A673 (cell line): ENCODE data around the gene HECW1. TPM values are rescaled to one million over a fixed set of nuclear protein-coding genes. Genes with fewer than 3 reads are reported as not detected.

Source experiments
- BruUV-seq: library from RNA; stranded (reverse); fragments of 400-500 nt; replicated peaks from 2 replicates; lab custom pipeline; 2021; lab: Mats Ljungman, UMichigan
- CTCF ChIA-PET: fragments of 300-600 bp; sonication (Branson Sonifier 250); formaldehyde crosslinking; loops from one replicate; lab custom pipeline; 2022; ENCODE audit warnings: antibody characterized with exemption; lab: Charles Lee
- POLR2A ChIA-PET: fragments of 300-600 bp; sonication (Branson Sonifier 250); formaldehyde crosslinking; loops from one replicate; lab custom pipeline; 2022; ENCODE audit warnings: antibody characterized with exemption; ENCODE audit not compliant: low non-redundant PET; lab: Charles Lee
- DNase-seq: peaks from one replicate; pipeline ENCODE4 v3.0.0-alpha.2; 2015; ENCODE audit warnings: low spot score
- H3K27ac ChIP-seq: fragments of 200-600 bp; sonication (generic); 2 replicates; pipeline ENCODE4 v1.5.1; 2016; ENCODE audit warnings: mixed run types, low read depth, mild to moderate bottlenecking, mixed read lengths, antibody characterized with exemption, low read length; ENCODE audit not compliant: poor library complexity, severe bottlenecking
- H3K27me3 ChIP-seq: fragments of 200-600 bp; sonication (generic); replicated peaks from 2 replicates; pipeline ENCODE4 v1.6.1; 2017; ENCODE audit warnings: mixed run types, low read depth, mild to moderate bottlenecking, mixed read lengths, antibody characterized with exemption, low read length; ENCODE audit not compliant: insufficient read depth, poor library complexity
- H3K36me3 ChIP-seq: fragments of 200-600 bp; sonication (generic); 2 replicates; pipeline ENCODE4 v1.6.1; 2016; ENCODE audit warnings: mixed run types, mild to moderate bottlenecking, mixed read lengths, antibody characterized with exemption, low read length; ENCODE audit not compliant: insufficient read depth, poor library complexity, severe bottlenecking
- H3K4me1 ChIP-seq: fragments of 200-600 bp; sonication (generic); 2 replicates; pipeline ENCODE4 v1.6.1; 2017; ENCODE audit warnings: mixed run types, mild to moderate bottlenecking, mixed read lengths, antibody characterized with exemption, low read length; ENCODE audit not compliant: insufficient read depth, poor library complexity, severe bottlenecking
- H3K4me3 ChIP-seq: fragments of 200-600 bp; sonication (generic); 2 replicates; pipeline ENCODE4 v1.5.1; 2016; ENCODE audit warnings: low read depth, mixed run types, mild to moderate bottlenecking, mixed read lengths, low read length; ENCODE audit not compliant: poor library complexity, severe bottlenecking
- H3K9me3 ChIP-seq: fragments of 200-600 bp; sonication (generic); 2 replicates; pipeline ENCODE4 v1.6.1; 2016; ENCODE audit warnings: mixed run types, low read depth, mild to moderate bottlenecking, mixed read lengths, antibody characterized with exemption, low read length; ENCODE audit not compliant: poor library complexity, severe bottlenecking
- CTCF ChIP-seq: fragments of 300-800, 200-600 bp; sonication (generic); conservative IDR thresholded peaks from 2 replicates; pipeline ENCODE4 v1.5.1; 2017; ENCODE audit warnings: low read depth, mild to moderate bottlenecking, antibody characterized with exemption, low read length, moderate library complexity, mixed read lengths
- EZH2 ChIP-seq: fragments of 200-600 bp; sonication (generic); IDR thresholded peaks from 2 replicates; pipeline ENCODE4 v1.6.1; 2017; ENCODE audit warnings: borderline replicate concordance, low read depth, mild to moderate bottlenecking, mixed read lengths, antibody characterized with exemption, low read length; ENCODE audit not compliant: poor library complexity, severe bottlenecking
- intact Hi-C: fragments of 100-400 bp; cut with micrococcal nuclease; formaldehyde crosslinking; loops from one replicate; pipeline ENCODE4 v1.10.0; 2022; ENCODE audit not compliant: unreplicated experiment
- total RNA-seq: library from RNA; stranded (reverse); gene quantifications from 2 replicates; pipeline ENCODE4 v1.2.3, GENCODE V29; 2021

The HECW1 gene
- total RNA-seq, 1 experiment from 2014 or later = 0.39 TPM

GRCh38 chr7:43283706-43284105 lies 171.3 kb downstream of the HECW1 start:
- no TSS peak for BruUV-seq
- Histone ChIP-seq H3K9me3 (no peaks in the 10 kb centered on the region), H3K4me3 (no peak overlapping the region), H3K4me1 (no peaks in the 10 kb centered on the region), H3K36me3 (no peaks in the 10 kb centered on the region), H3K27ac (no peak overlapping the region), H3K27me3 (no peaks in the 10 kb centered on the region)
- POLR2A ChIA-PET = no interaction called here
- CTCF ChIA-PET = no interaction called here
- TF ChIP-seq EZH2 (no peak), CTCF (no peak)
- intact Hi-C loops = no loop called here
- DNase-seq = no peak

- BruUV-seq = no TSS peak
- Histone ChIP-seq H3K36me3 (no peaks in the 10 kb centered on the region), H3K27ac (no peak overlapping the region), H3K9me3 (no peaks in the 10 kb centered on the region), H3K27me3 (no peaks in the 10 kb centered on the region), H3K4me1 (no peaks in the 10 kb centered on the region), H3K4me3 (no peak overlapping the region)
- no peak for DNase-seq
- intact Hi-C loops = no loop called here
- no peak for TF ChIP-seq EZH2
- no peak for TF ChIP-seq CTCF
- POLR2A ChIA-PET = interaction anchor here (0.6 kb wide), 1 partner anchor 213 kb away, joined by 4 read pairs; no protein-coding TSS in a partner anchor
- CTCF ChIA-PET = interaction anchor here (0.6 kb wide), 1 partner anchor 508 kb away, joined by 4 read pairs; no protein-coding TSS in a partner anchor
Measured at GRCh38 chr7:43289826-43290225, 177.4 kb downstream of the HECW1 start.

GRCh38 chr7:43290978-43291377 lies 178.5 kb downstream of the HECW1 start:
- no peaks in the 10 kb centered on the region for H3K27me3 ChIP-seq
- TF ChIP-seq CTCF (no peak), EZH2 (no peak)
- DNase-seq = no peak
- H3K9me3 ChIP-seq = no peaks in the 10 kb centered on the region
- H3K36me3 ChIP-seq = no peaks in the 10 kb centered on the region
- no TSS peak for BruUV-seq
- CTCF ChIA-PET = no interaction called here
- no peak overlapping the region for H3K4me3 ChIP-seq
- H3K4me1 ChIP-seq = no peaks in the 10 kb centered on the region
- intact Hi-C loops = no loop called here
- H3K27ac ChIP-seq = no peak overlapping the region
- POLR2A ChIA-PET = no interaction called here
